CD8-positive, alpha-beta memory T cell (primary cell): Measurements from ENCODE around the gene MAGI2. TPM values are rescaled to one million over a fixed set of nuclear protein-coding genes. Genes with fewer than 3 reads are reported as not detected.

Experiments
- CTCF ChIA-PET: fragments of 350-600 bp; sonication (Branson Sonifier 250); formaldehyde crosslinking; loops from one replicate; lab custom pipeline; 2021; ENCODE audit warnings: antibody characterized with exemption; lab: Charles Lee
- POLR2A ChIA-PET: fragments of 350-600 bp; sonication (Branson Sonifier 250); formaldehyde crosslinking; loops from one replicate; lab custom pipeline; 2021; ENCODE audit warnings: antibody characterized with exemption; lab: Charles Lee
- DNase-seq, 5 donors: peaks; one replicate each; pipeline versions ENCODE4 v3.0.0 to v3.0.0-alpha.2; 2020 to 2022; ENCODE audit warnings: mixed read lengths in 1 of 5
- H3K27ac ChIP-seq: one replicate; pipeline ENCODE4 v1.7.0; 2013; ENCODE audit warnings: low read depth, mild to moderate bottlenecking, low read length, moderate library complexity
- H3K27me3 ChIP-seq: 2 replicates; pipeline ENCODE4 v1.7.0; 2013; ENCODE audit warnings: low read length, mild to moderate bottlenecking; ENCODE audit not compliant: insufficient read depth, poor library complexity, severe bottlenecking
- H3K36me3 ChIP-seq: 2 replicates; pipeline ENCODE4 v1.7.0; 2013; ENCODE audit warnings: mild to moderate bottlenecking, low read length, moderate library complexity; ENCODE audit not compliant: insufficient read depth
- H3K4me1 ChIP-seq: 2 replicates; pipeline ENCODE4 v1.7.0; 2013; ENCODE audit warnings: mild to moderate bottlenecking, low read length, moderate library complexity; ENCODE audit not compliant: insufficient read depth
- H3K4me3 ChIP-seq: 2 replicates; pipeline ENCODE4 v1.7.0; 2013; ENCODE audit warnings: mild to moderate bottlenecking, low read length
- H3K9me3 ChIP-seq: 2 replicates; pipeline ENCODE4 v1.7.0; 2013; ENCODE audit warnings: mild to moderate bottlenecking, low read length
- H3K27ac Mint-ChIP-seq, 8 donors: one replicate each; pipeline ENCODE4 v1.8.0; 2020 to 2021; ENCODE audit warnings: mixed read lengths in 8 of 8, mild to moderate bottlenecking in 6 of 8, inconsistent platforms in 3 of 8, moderate library complexity in 3 of 8
- H3K27me3 Mint-ChIP-seq, 2 donors: one replicate each; pipeline ENCODE4 v1.8.0; 2020 to 2021; ENCODE audit warnings: mixed read lengths in 2 of 2, mild to moderate bottlenecking in 1 of 2, moderate library complexity in 1 of 2
- H3K36me3 Mint-ChIP-seq, 3 donors: one replicate each; pipeline ENCODE4 v1.8.0; 2020 to 2021; ENCODE audit warnings: mixed read lengths in 3 of 3, inconsistent platforms in 1 of 3, mild to moderate bottlenecking in 1 of 3
- H3K4me1 Mint-ChIP-seq, 3 donors: one replicate each; pipeline ENCODE4 v1.8.0; 2020 to 2021; ENCODE audit warnings: mixed read lengths in 3 of 3, inconsistent platforms in 1 of 3, mild to moderate bottlenecking in 1 of 3
- H3K4me3 Mint-ChIP-seq, 7 donors: one replicate each; pipeline ENCODE4 v1.8.0; 2020 to 2021; ENCODE audit warnings: mixed read lengths in 7 of 7, mild to moderate bottlenecking in 6 of 7, moderate library complexity in 4 of 7, inconsistent platforms in 2 of 7
- H3K9me3 Mint-ChIP-seq, 5 donors: one replicate each; pipeline ENCODE4 v1.8.0; 2020 to 2022; ENCODE audit warnings: mixed read lengths in 5 of 5, mild to moderate bottlenecking in 3 of 5, moderate library complexity in 2 of 5, inconsistent platforms in 1 of 5
- polyA plus RNA-seq: library from polyadenylated mRNA; unstranded; fragments of 300-500 nt; fragmentation: Illumina TruSeq; gene quantifications from one replicate; pipeline ENCODE4 v1.2.3, GENCODE V29; 2021
- total RNA-seq, 2 experiments: library from RNA; stranded (reverse); gene quantifications; one replicate each; pipeline ENCODE4 v1.2.3, GENCODE V29; 2021

Gene MAGI2
- total and polyA plus RNA-seq, 3 experiments from 2014 or later = 0.26 to 0.33 TPM; not detected in 1

DNA sequence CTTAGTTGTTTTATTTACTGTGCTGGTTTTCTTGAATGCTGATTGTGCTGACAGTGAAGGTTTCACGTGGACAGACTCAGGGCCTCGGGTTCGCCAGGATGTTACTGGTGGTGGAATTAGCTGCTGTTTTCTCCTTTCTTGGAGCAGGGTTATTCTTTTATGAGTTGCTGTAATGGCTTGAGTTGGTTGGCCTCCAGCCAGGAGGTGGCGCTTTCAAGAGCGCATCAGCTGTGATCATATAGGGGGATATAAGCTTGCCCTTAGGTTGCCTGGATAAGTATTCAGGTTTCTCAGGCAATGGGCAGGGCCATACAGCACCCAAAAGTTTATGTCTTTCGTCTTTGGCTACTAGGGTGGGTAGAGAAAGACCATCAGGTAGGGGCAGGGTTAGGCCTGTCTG lies 913.6 kb downstream of the MAGI2 start:
- Mint-ChIP-seq H3K36me3 (peaks cover 0 to 4% (median 0%) of the 10 kb centered on the region in 3 donors), H3K4me3 (no peak overlapping the region), H3K9me3 (peaks cover 5 to 13% (median 6%) of the 10 kb centered on the region in 5 donors), H3K27ac (no peak overlapping the region), H3K4me1 (no peaks in the 10 kb centered on the region), H3K27me3 (no peaks in the 10 kb centered on the region)
- no peaks in the 10 kb centered on the region for H3K27me3 ChIP-seq
- ChIA-PET CTCF (no interaction called here), POLR2A (no interaction called here)
- no peaks in the 10 kb centered on the region for H3K9me3 ChIP-seq
- H3K4me1 ChIP-seq = no peaks in the 10 kb centered on the region
- DNase-seq = no peak
- no peak overlapping the region for H3K27ac ChIP-seq
- H3K4me3 ChIP-seq = no peak overlapping the region
- H3K36me3 ChIP-seq = no peaks in the 10 kb centered on the region

DNA sequence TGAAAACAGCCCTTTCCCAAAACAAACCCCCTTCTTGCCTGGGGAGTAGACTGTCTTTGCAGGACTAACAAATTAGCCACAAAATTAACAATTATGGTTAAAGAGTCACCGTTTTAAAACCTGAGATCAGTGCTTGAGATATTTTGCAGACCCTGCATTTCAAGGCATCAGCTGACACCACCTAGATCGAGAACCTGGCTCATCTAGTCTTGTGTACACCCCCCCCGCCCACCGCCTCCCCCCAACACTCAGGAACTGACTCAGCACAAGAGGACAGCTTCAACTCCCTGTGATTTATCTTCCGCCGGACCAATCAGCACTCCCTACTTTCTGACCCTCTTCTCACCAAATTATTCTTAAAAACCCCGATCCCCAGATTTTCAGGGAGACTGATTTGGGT lies 917.8 kb downstream of the MAGI2 start:
- Histone ChIP-seq H3K27ac (no peak overlapping the region), H3K36me3 (no peaks in the 10 kb centered on the region), H3K9me3 (no peaks in the 10 kb centered on the region), H3K4me1 (no peaks in the 10 kb centered on the region), H3K4me3 (no peak overlapping the region), H3K27me3 (no peaks in the 10 kb centered on the region)
- H3K27me3 Mint-ChIP-seq = no peaks in the 10 kb centered on the region
- ChIA-PET POLR2A (no interaction called here), CTCF (no interaction called here)
- peaks cover 0 to 4% (median 0%) of the 10 kb centered on the region in 3 donors for H3K36me3 Mint-ChIP-seq
- no peak overlapping the region for H3K4me3 Mint-ChIP-seq
- H3K27ac Mint-ChIP-seq = no peak overlapping the region
- no peaks in the 10 kb centered on the region for H3K4me1 Mint-ChIP-seq
- peaks cover 5 to 10% (median 7%) of the 10 kb centered on the region in 5 donors for H3K9me3 Mint-ChIP-seq
- DNase-seq = no peak

DNA sequence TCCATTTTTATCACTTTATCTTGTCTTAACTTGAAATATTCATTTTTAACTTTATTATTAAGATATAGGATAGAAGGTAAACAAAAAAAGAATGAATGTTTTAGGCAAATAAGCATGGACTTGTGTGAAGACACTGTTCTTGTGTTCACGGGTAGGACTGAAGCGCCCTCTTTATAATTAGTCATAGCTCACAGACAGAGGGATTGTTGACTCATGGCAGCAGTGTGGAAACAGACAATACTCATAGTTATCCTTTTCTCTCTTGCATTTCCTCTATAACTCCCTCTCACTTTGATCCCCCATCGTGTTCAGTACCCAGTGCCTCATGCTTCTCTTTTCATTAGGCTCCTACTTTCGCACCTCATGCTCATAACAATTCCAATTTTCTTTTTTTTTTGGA lies 923.1 kb downstream of the MAGI2 start:
- Histone ChIP-seq H3K4me1 (no peaks in the 10 kb centered on the region), H3K27me3 (no peaks in the 10 kb centered on the region), H3K4me3 (no peak overlapping the region), H3K27ac (no peak overlapping the region), H3K36me3 (no peaks in the 10 kb centered on the region), H3K9me3 (no peaks in the 10 kb centered on the region)
- no peaks in the 10 kb centered on the region for H3K4me1 Mint-ChIP-seq
- H3K36me3 Mint-ChIP-seq = no peaks in the 10 kb centered on the region
- no peak for DNase-seq
- peaks cover 0 to 10% (median 3%) of the 10 kb centered on the region in 5 donors for H3K9me3 Mint-ChIP-seq
- H3K27ac Mint-ChIP-seq = no peak overlapping the region
- POLR2A ChIA-PET = no interaction called here
- no peak overlapping the region for H3K4me3 Mint-ChIP-seq
- CTCF ChIA-PET = no interaction called here
- H3K27me3 Mint-ChIP-seq = no peaks in the 10 kb centered on the region

DNA sequence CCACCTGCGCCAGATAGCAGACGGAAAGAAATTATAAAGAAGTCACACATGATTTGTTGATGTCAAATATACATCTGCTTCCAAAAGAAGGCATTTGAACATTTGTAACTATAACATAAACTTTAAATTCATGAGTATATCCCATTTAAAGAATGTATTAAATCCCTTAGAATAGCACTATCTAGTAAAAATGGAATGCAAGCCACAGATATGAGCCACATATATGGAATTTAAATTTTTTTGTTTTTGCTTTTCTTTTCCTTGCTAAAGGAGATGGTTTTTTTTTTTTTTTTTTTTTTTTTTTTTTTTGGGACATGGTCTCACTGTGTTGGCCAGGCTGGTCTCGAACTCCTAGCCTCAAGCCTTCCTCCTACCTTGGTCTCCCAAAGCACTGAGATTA lies 924.1 kb downstream of the MAGI2 start:
- H3K4me3 Mint-ChIP-seq = no peak overlapping the region
- H3K9me3 Mint-ChIP-seq = peaks cover 0 to 10% (median 3%) of the 10 kb centered on the region in 5 donors

DNA sequence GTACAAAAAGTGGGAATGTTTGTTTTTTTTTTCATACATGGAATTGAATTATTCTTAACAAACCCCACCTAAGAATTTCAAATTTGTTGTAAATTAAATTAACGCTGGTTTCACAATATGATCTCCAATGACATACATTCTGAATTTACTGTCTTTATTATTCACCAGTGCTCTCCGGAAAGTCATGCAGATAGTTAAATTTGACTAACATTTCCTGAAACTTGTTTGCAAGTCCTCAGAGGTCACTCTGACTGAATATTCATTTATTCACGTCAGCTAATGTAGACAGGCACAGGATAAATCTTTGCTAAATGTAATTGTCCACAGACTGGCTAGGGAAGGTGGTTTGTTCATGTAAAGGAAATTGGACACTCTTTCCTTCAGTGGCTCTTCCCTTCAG lies 924.5 kb downstream of the MAGI2 start:
- H3K36me3 ChIP-seq = no peaks in the 10 kb centered on the region
- Mint-ChIP-seq H3K36me3 (no peaks in the 10 kb centered on the region), H3K27me3 (no peaks in the 10 kb centered on the region), H3K9me3 (peaks cover 0 to 10% (median 3%) of the 10 kb centered on the region in 5 donors), H3K4me3 (no peak overlapping the region), H3K4me1 (no peaks in the 10 kb centered on the region), H3K27ac (no peak overlapping the region)
- H3K4me1 ChIP-seq = no peaks in the 10 kb centered on the region
- H3K9me3 ChIP-seq = no peaks in the 10 kb centered on the region
- H3K27me3 ChIP-seq = no peaks in the 10 kb centered on the region
- no peak overlapping the region for H3K4me3 ChIP-seq
- no peak for DNase-seq
- ChIA-PET CTCF (no interaction called here), POLR2A (no interaction called here)
- H3K27ac ChIP-seq = no peak overlapping the region

More for the DNA sequence above, 924.1 kb downstream of the MAGI2 start:
- H3K9me3 ChIP-seq = no peaks in the 10 kb centered on the region
- Mint-ChIP-seq H3K4me1 (no peaks in the 10 kb centered on the region), H3K27ac (no peak overlapping the region), H3K36me3 (no peaks in the 10 kb centered on the region), H3K27me3 (no peaks in the 10 kb centered on the region)
- POLR2A ChIA-PET = no interaction called here
- no peaks in the 10 kb centered on the region for H3K4me1 ChIP-seq
- no peak overlapping the region for H3K27ac ChIP-seq
- DNase-seq = no peak
- CTCF ChIA-PET = no interaction called here
- H3K27me3 ChIP-seq = no peaks in the 10 kb centered on the region
- H3K4me3 ChIP-seq = no peak overlapping the region
- no peaks in the 10 kb centered on the region for H3K36me3 ChIP-seq

DNA sequence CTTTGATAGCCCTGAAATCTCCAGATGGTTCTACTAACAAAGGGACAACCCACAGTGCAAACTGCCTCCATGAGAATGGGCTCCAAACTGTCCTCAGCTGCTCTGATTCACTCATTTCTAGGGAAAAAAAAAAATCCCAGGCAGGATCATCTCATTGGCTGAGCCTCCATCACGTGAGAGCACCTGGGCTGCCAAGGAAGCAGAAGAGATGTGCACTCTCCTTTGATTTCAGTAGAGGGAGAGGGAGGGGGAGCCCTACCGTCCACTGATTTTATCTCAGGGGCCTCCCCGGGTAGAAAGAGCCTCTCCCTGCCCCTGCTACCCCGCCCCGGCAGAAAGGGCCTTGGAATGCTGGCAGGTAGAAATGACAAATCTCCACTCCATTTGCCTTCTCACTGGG lies 929.5 kb downstream of the MAGI2 start:
- Mint-ChIP-seq H3K9me3 (peaks cover 0 to 5% (median 0%) of the 10 kb centered on the region in 5 donors), H3K4me1 (no peaks in the 10 kb centered on the region), H3K36me3 (no peaks in the 10 kb centered on the region), H3K27me3 (no peaks in the 10 kb centered on the region), H3K4me3 (no peak overlapping the region), H3K27ac (no peak overlapping the region)
- H3K4me1 ChIP-seq = no peaks in the 10 kb centered on the region
- H3K36me3 ChIP-seq = no peaks in the 10 kb centered on the region
- DNase-seq = no peak
- ChIA-PET CTCF (no interaction called here), POLR2A (no interaction called here)
- H3K9me3 ChIP-seq = no peaks in the 10 kb centered on the region
- no peak overlapping the region for H3K4me3 ChIP-seq
- H3K27ac ChIP-seq = no peak overlapping the region
- H3K27me3 ChIP-seq = no peaks in the 10 kb centered on the region

DNA sequence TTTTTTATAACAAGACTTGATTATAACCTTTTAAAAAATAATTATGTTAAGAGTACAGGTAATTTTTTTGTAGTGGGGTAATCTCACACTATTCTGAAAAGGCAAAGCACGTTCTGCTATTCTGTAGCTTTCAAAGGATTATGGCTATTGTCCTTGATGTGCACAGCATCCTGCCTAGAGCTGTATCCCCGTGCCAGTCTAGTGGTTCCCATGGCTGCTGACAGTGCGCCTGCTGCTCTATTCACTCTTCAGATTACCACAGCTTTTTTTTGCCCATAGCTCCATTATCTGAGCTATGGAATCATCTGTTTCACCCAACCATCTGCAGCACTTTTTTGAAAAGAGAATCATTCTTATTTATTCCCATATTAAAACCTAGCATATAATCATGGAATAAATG lies 931.5 kb downstream of the MAGI2 start:
- CTCF ChIA-PET = no interaction called here
- no peak for DNase-seq
- Histone ChIP-seq H3K4me3 (no peak overlapping the region), H3K4me1 (no peaks in the 10 kb centered on the region), H3K27me3 (no peaks in the 10 kb centered on the region), H3K9me3 (no peaks in the 10 kb centered on the region), H3K36me3 (no peaks in the 10 kb centered on the region), H3K27ac (no peak overlapping the region)
- no peak overlapping the region for H3K27ac Mint-ChIP-seq
- no peak overlapping the region for H3K4me3 Mint-ChIP-seq
- no peaks in the 10 kb centered on the region for H3K4me1 Mint-ChIP-seq
- H3K9me3 Mint-ChIP-seq = peaks cover 0 to 4% (median 0%) of the 10 kb centered on the region in 5 donors
- H3K36me3 Mint-ChIP-seq = no peaks in the 10 kb centered on the region
- H3K27me3 Mint-ChIP-seq = no peaks in the 10 kb centered on the region
- POLR2A ChIA-PET = no interaction called here

DNA sequence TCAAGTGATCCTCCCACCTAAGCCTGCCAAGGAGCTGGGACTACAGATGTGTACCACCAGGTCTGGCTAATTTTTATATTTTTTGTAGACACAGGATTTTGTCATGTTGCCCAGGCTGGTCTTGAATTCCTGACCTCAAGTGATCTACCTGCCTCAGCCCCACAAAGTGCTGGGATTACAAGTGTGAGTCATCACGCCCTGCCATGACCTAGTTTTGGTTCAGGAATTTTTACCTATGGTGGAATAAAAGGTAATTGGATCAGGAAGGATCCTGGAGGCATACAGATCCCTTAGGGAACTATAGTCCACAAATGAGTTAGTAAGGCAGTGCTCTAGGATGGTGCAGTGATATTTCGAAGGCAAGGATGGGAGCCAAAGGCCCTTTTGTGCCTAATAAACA lies 937.0 kb downstream of the MAGI2 start:
- no peak for DNase-seq
- H3K9me3 Mint-ChIP-seq = peaks cover 0 to 11% (median 2%) of the 10 kb centered on the region in 5 donors
- Histone ChIP-seq H3K27ac (no peak overlapping the region), H3K27me3 (no peaks in the 10 kb centered on the region), H3K4me3 (no peak overlapping the region), H3K36me3 (no peaks in the 10 kb centered on the region), H3K4me1 (no peaks in the 10 kb centered on the region), H3K9me3 (no peaks in the 10 kb centered on the region)
- ChIA-PET POLR2A (no interaction called here), CTCF (no interaction called here)
- no peaks in the 10 kb centered on the region for H3K36me3 Mint-ChIP-seq
- no peaks in the 10 kb centered on the region for H3K27me3 Mint-ChIP-seq
- peak overlapping the region in 1 of 8 donors; percentile 32 for H3K27ac Mint-ChIP-seq
- no peaks in the 10 kb centered on the region for H3K4me1 Mint-ChIP-seq
- no peak overlapping the region for H3K4me3 Mint-ChIP-seq

DNA sequence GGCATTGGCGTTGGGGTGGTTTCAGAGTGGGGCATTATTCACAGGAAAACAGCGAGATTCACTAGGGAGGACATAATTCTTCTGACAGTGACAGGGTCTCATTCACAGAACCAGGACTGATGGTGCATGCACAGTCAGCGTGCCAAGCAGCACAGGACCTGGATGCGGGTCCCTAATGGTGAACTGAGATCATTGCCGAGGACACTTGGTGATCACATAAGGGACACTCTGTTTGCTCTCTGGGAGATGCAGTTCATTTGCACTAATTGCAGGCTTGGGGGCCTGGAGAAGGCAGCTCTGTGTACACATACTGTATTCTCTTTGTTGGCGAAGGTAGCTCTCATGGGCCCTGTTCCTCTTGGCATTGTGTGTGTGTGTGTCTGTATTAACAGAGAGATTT lies 938.8 kb downstream of the MAGI2 start:
- no peaks in the 10 kb centered on the region for H3K36me3 Mint-ChIP-seq
- Histone ChIP-seq H3K9me3 (no peaks in the 10 kb centered on the region), H3K36me3 (no peaks in the 10 kb centered on the region), H3K27ac (no peak overlapping the region), H3K4me3 (no peak overlapping the region), H3K27me3 (no peaks in the 10 kb centered on the region), H3K4me1 (no peaks in the 10 kb centered on the region)
- H3K4me3 Mint-ChIP-seq = no peak overlapping the region
- no peaks in the 10 kb centered on the region for H3K4me1 Mint-ChIP-seq
- ChIA-PET POLR2A (no interaction called here), CTCF (no interaction called here)
- H3K27ac Mint-ChIP-seq = peak overlapping the region in 1 of 8 donors; percentile 54
- H3K9me3 Mint-ChIP-seq = peaks cover 0 to 11% (median 2%) of the 10 kb centered on the region in 5 donors
- no peak for DNase-seq
- no peaks in the 10 kb centered on the region for H3K27me3 Mint-ChIP-seq
